Loucy (cell line): ENCODE results near the gene DUSP23.

Experiments
- H2AFZ ChIP-seq: fragments of 200-600 bp; sonication (generic); 2 replicates; pipeline ENCODE4 v1.6.0; 2016; ENCODE audit warnings: antibody characterized with exemption, mild to moderate bottlenecking, low read length, moderate library complexity
- H3F3A ChIP-seq: fragments of 200-600 bp; 2 replicates; pipeline ENCODE4 v1.6.0; 2016; ENCODE audit warnings: antibody characterized with exemption, low read depth, mild to moderate bottlenecking
- H3K27me3 ChIP-seq: fragments of 200-600 bp; sonication (generic); 2 replicates; pipeline ENCODE4 v1.6.1; 2014; ENCODE audit warnings: low read length, mild to moderate bottlenecking; ENCODE audit not compliant: insufficient read depth, poor library complexity, severe bottlenecking
- H3K36me3 ChIP-seq: fragments of 200-600 bp; sonication (generic); 2 replicates; pipeline ENCODE4 v1.6.1; 2016; ENCODE audit warnings: low read length; ENCODE audit not compliant: insufficient read depth
- H3K4me1 ChIP-seq: fragments of 200-600 bp; sonication (generic); 2 replicates; pipeline ENCODE4 v1.5.1; 2014; ENCODE audit warnings: low read length, mild to moderate bottlenecking; ENCODE audit not compliant: insufficient read depth, poor library complexity, severe bottlenecking
- H3K4me2 ChIP-seq: fragments of 200-600 bp; sonication (generic); 2 replicates; pipeline ENCODE4 v1.6.0; 2014; ENCODE audit warnings: antibody characterized with exemption, low read length, low read depth, mild to moderate bottlenecking; ENCODE audit not compliant: poor library complexity, severe bottlenecking
- H3K4me3 ChIP-seq: fragments of 200-600 bp; sonication (generic); 2 replicates; pipeline ENCODE4 v1.5.1; 2014; ENCODE audit warnings: low read length, mild to moderate bottlenecking, mixed read lengths; ENCODE audit not compliant: poor library complexity, severe bottlenecking
- H3K79me2 ChIP-seq: fragments of 200-600 bp; sonication (generic); 2 replicates; pipeline ENCODE4 v1.6.1; 2014; ENCODE audit warnings: low read length; ENCODE audit not compliant: insufficient read depth
- H3K9ac ChIP-seq: fragments of 200-600 bp; sonication (generic); 2 replicates; pipeline ENCODE4 v1.6.0; 2014; ENCODE audit warnings: mild to moderate bottlenecking, low read depth, low read length, moderate library complexity; ENCODE audit not compliant: poor library complexity, severe bottlenecking
- H3K9me2 ChIP-seq: fragments of 200-600 bp; sonication (generic); replicated peaks from 2 replicates; pipeline ENCODE4 v1.6.1; 2016; ENCODE audit warnings: low read depth, low read length, mixed read lengths
- H3K9me3 ChIP-seq: fragments of 200-600 bp; sonication (generic); 2 replicates; pipeline ENCODE4 v1.6.1; 2014; ENCODE audit warnings: mild to moderate bottlenecking, antibody characterized with exemption, low read length, low read depth; ENCODE audit not compliant: insufficient read depth
- H4K20me1 ChIP-seq: fragments of 200-600 bp; sonication (generic); 2 replicates; pipeline ENCODE4 v1.6.0; 2014; ENCODE audit warnings: antibody characterized with exemption, low read length, mild to moderate bottlenecking; ENCODE audit not compliant: insufficient read depth, poor library complexity, severe bottlenecking
- EZH2phosphoT487 ChIP-seq: fragments of 200-600 bp; IDR thresholded peaks from 2 replicates; pipeline ENCODE4 v1.6.1; 2018; ENCODE audit warnings: antibody characterized with exemption, mild to moderate bottlenecking, moderate library complexity, borderline replicate concordance
- TF ChIP-seq, protein P1 (sequence below): fragments of 200-600 bp; sonication (generic); conservative IDR thresholded peaks from 2 replicates; pipeline ENCODE4 v1.5.1; 2014; ENCODE audit warnings: mild to moderate bottlenecking, antibody characterized with exemption, low read length

The DUSP23 gene

DNA sequence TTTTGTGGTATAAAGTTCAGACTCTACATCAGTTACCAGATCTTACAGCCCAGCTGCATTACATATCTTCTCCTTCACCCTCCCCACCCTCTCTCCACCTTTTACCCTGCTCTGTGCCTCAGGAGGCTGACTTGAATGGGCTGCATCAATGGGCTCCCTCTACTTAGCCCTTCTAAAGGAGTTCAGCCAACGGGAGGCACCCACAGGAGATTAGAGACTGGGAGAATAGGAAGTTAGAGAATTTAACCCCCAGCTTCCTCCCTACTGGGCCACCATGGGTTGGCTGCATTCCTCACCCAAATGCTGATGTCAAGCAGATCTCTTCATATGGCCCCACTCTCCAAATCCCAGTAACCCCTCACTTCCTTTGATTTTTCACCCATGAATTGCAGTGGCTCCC lies 17.1 kb upstream of the DUSP23 start:
- Histone ChIP-seq H4K20me1 (no peaks in the 10 kb centered on the region), H3K27me3 (no peaks in the 10 kb centered on the region), H3K36me3 (no peaks in the 10 kb centered on the region), H3K9me2 (no peaks in the 10 kb centered on the region), H3K79me2 (no peaks in the 10 kb centered on the region), H2AFZ (0 out of 2 replicates have a peak overlapping the region, but pooled peaks have one; percentile 32), H3K9ac (no peak overlapping the region), H3K9me3 (no peaks in the 10 kb centered on the region), H3K4me2 (peak overlapping the region; percentile 12), H3F3A (0 out of 2 replicates have a peak, but pooled peaks cover 3% of the 10 kb centered on the region), H3K4me1 (peaks cover 8% of the 10 kb centered on the region), H3K4me3 (no peak overlapping the region)
- TF ChIP-seq, protein P1, sequence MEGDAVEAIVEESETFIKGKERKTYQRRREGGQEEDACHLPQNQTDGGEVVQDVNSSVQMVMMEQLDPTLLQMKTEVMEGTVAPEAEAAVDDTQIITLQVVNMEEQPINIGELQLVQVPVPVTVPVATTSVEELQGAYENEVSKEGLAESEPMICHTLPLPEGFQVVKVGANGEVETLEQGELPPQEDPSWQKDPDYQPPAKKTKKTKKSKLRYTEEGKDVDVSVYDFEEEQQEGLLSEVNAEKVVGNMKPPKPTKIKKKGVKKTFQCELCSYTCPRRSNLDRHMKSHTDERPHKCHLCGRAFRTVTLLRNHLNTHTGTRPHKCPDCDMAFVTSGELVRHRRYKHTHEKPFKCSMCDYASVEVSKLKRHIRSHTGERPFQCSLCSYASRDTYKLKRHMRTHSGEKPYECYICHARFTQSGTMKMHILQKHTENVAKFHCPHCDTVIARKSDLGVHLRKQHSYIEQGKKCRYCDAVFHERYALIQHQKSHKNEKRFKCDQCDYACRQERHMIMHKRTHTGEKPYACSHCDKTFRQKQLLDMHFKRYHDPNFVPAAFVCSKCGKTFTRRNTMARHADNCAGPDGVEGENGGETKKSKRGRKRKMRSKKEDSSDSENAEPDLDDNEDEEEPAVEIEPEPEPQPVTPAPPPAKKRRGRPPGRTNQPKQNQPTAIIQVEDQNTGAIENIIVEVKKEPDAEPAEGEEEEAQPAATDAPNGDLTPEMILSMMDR: no peak
- no peak for TF ChIP-seq EZH2phosphoT487

DNA sequence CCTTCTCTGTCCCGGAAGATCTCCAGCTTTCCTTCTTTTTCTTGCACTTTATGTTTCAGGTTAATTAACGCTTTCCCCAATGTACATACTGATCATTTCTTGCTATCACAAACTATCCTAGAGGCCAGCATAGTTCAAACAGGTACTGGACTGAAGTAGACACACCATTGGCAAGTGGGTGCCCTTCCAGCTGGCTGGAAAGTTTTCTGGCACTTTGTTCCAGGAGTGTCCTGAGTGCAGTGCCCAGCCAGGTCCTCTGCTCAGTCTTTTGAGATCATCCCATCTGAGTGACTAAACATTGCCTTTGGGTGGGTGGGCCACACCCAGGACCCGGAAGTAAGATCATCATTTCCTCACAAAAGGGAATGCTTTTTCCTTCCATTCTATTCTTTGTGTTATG lies 15.0 kb upstream of the DUSP23 start:
- H3K9ac ChIP-seq: no peak overlapping the region
- H4K20me1 ChIP-seq: no peaks in the 10 kb centered on the region
- H3K36me3 ChIP-seq: no peaks in the 10 kb centered on the region
- TF ChIP-seq, protein P1: no peak
- TF ChIP-seq EZH2phosphoT487: no peak
- H3K27me3 ChIP-seq: no peaks in the 10 kb centered on the region
- no peak overlapping the region for H2AFZ ChIP-seq
- H3K9me2 ChIP-seq: no peaks in the 10 kb centered on the region
- no peak overlapping the region for H3K4me3 ChIP-seq
- no peak overlapping the region for H3K4me2 ChIP-seq
- 0 out of 2 replicates have a peak, but pooled peaks cover 3% of the 10 kb centered on the region for H3F3A ChIP-seq
- no peaks in the 10 kb centered on the region for H3K9me3 ChIP-seq
- no peaks in the 10 kb centered on the region for H3K79me2 ChIP-seq
- H3K4me1 ChIP-seq: peaks cover 8% of the 10 kb centered on the region

DNA sequence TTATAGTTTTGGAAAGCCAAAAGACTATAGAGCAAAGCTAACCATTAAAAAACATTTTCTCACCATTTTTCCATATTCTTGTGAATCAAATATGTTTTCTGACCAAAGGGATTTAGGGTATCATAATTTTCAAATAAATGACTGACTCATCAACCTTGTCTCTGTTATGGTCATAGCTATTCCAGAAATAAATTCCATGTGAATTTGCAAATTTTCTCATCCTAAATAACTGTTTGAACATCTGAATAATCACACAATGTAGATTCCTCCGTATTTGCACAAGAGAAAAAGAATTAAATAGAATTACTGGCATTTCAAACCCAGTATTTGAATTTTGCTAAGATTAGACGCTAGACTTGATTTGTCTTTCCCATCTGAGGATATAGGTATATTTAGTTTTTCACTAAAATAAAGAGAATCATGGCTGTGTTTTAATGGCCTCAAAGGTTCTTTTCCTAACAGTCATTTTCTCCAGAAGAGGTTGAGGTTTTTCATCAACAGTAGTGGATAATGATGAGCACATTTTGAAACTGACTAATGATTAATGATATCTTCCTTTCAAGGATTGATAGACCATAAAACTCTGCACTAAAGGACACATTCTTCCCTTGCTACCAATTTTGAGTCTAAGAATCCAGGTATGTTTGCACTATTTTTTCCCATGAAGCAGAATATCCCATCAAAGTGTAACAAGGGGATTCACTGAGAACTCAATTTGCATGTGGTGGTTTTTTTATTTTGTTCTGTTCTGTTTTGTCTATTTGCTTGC lies 9.5 kb upstream of the DUSP23 start:
- Histone ChIP-seq H3F3A (no peaks in the 10 kb centered on the region), H3K9ac (no peak overlapping the region), H3K4me2 (no peak overlapping the region), H3K9me3 (no peaks in the 10 kb centered on the region), H4K20me1 (no peaks in the 10 kb centered on the region), H3K79me2 (no peaks in the 10 kb centered on the region), H3K27me3 (no peaks in the 10 kb centered on the region), H3K36me3 (no peaks in the 10 kb centered on the region), H2AFZ (no peak overlapping the region), H3K9me2 (no peaks in the 10 kb centered on the region), H3K4me1 (no peaks in the 10 kb centered on the region), H3K4me3 (no peak overlapping the region)
- TF ChIP-seq, protein P1: no peak
- TF ChIP-seq EZH2phosphoT487: no peak
